Kidney (tissue), 14 donors: Measurements from ENCODE around the gene SELP. TPM values are rescaled to one million over a fixed set of nuclear protein-coding genes. Genes with fewer than 3 reads are reported as not detected.

Experiments
- DNase-seq, 5 donors: peaks; one replicate each; pipeline ENCODE4 v3.0.0-alpha.2; 2013 to 2020
- FAIRE-seq: peaks from 2 replicates; lab custom pipeline; 2012; peaks lifted over from hg19 to GRCh38; lab: Jason Lieb, UNC
- H3K27ac ChIP-seq, 2 donors: one replicate each; pipeline ENCODE4 v1.7.0; 2013; ENCODE audit warnings: low read depth in 2 of 2, low read length in 2 of 2, inconsistent platforms in 1 of 2
- H3K27me3 ChIP-seq: one replicate; pipeline ENCODE4 v1.7.1; 2013; ENCODE audit warnings: low read length, inconsistent platforms; ENCODE audit not compliant: control insufficient read depth, insufficient read depth
- H3K36me3 ChIP-seq, 3 donors: one replicate each; pipeline versions ENCODE4 v1.7.0 to v1.7.1; 2013; ENCODE audit warnings: low read length in 3 of 3, control low read depth in 1 of 3, inconsistent platforms in 1 of 3; ENCODE audit not compliant: insufficient read depth in 3 of 3, control insufficient read depth in 2 of 3
- H3K4me1 ChIP-seq, 3 donors: one replicate each; pipeline versions ENCODE4 v1.7.0 to v1.7.1; 2013; ENCODE audit warnings: low read length in 3 of 3, inconsistent platforms in 1 of 3, low read depth in 1 of 3; ENCODE audit not compliant: control insufficient read depth in 2 of 3, insufficient read depth in 2 of 3
- H3K4me3 ChIP-seq, 3 donors: one replicate each; pipeline versions ENCODE4 v1.7.0 to v1.8.1; 2013; ENCODE audit warnings: low read length in 3 of 3, control low read depth in 1 of 3, inconsistent platforms in 1 of 3
- H3K9ac ChIP-seq, 3 donors: one replicate each; pipeline versions ENCODE4 v1.7.0 to v1.7.1; 2013; ENCODE audit warnings: low read length in 3 of 3, control low read depth in 1 of 3, inconsistent platforms in 1 of 3
- H3K9me3 ChIP-seq, 3 donors: one replicate each; pipeline versions ENCODE4 v1.7.0 to v1.7.1; 2013; ENCODE audit warnings: low read length in 3 of 3, control low read depth in 1 of 3, inconsistent platforms in 1 of 3; ENCODE audit not compliant: control insufficient read depth in 2 of 3, insufficient read depth in 1 of 3
- intact Hi-C: fragments of 100-400 bp; cut with DNase I; formaldehyde crosslinking; loops from one replicate; pipeline ENCODE4 v1.11.1; 2022
- polyA plus RNA-seq: library from polyadenylated mRNA; stranded (reverse); fragments of 350-450 nt; fragmentation: Illumina TruSeq; extraction: RNeasy Lipid Tissue Mini Kit (QIAGEN cat#74804); gene quantifications from one replicate; pipeline ENCODE4 v1.2.3, GENCODE V29; 2014; ENCODE audit warnings: low read depth, low replicate concordance; ENCODE audit not compliant: insufficient read depth
- total RNA-seq: library from RNA; stranded (reverse); fragmentation: NEBNext Ultra II Directional; extraction: Animal tissue kit (Norgen Biotek cat#: 25700); gene quantifications from one replicate; pipeline ENCODE4 v1.2.1, GENCODE V29; 2021
- TF ChIP-seq, protein P1 (sequence below): IDR thresholded peaks from 3 replicates; pipeline ENCODE4 v1.5.1; 2012; ENCODE audit warnings: mild to moderate bottlenecking, moderate library complexity, borderline replicate concordance; ENCODE audit not compliant: insufficient read depth; ENCODE audit errors: extremely low read depth
- donor health status: control.
- donor health status: control.
- donor health status: control.
- donor health status: control.
- donor health status: control.
- donor health status: DM: yes; HTN: yes; CAD: no.
- donor health status: Normal renal cell carcinoma (clear cell type).

The SELP gene
- total and polyA plus RNA-seq, 2 donors from 2014 or later, result 12.5 to 19.4 TPM

DNA sequence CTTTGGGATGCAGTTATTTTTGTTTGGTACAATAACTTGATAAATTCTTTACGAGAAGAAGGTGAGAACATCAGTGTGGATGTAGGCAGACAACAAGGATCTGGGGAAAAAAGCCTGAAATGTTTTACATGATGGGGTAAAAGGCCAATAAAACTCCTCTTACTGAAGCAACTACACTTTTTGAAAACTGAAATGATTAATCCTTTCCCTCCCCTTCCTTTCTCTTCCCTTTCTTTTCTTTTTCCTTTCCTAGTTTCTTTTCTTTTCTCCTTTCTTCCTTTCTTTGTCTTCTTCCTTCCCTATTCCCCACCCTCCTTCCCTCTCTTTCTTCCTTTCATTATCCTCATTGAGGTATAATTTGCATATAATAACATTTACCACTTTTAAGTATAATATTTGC is 68.2 kb downstream of the SELP start:
- FAIRE-seq (no peak), DNase-seq (no peak)
- peaks cover 0 to 4% (median 0%) of the 10 kb centered on the region in 3 donors for H3K9me3 ChIP-seq
- H3K4me1 ChIP-seq, result no peaks in the 10 kb centered on the region
- intact Hi-C loops, result no loop called here
- H3K27ac ChIP-seq, result no peak overlapping the region
- no peaks in the 10 kb centered on the region for H3K36me3 ChIP-seq
- H3K9ac ChIP-seq, result no peak overlapping the region
- TF ChIP-seq, protein P1, sequence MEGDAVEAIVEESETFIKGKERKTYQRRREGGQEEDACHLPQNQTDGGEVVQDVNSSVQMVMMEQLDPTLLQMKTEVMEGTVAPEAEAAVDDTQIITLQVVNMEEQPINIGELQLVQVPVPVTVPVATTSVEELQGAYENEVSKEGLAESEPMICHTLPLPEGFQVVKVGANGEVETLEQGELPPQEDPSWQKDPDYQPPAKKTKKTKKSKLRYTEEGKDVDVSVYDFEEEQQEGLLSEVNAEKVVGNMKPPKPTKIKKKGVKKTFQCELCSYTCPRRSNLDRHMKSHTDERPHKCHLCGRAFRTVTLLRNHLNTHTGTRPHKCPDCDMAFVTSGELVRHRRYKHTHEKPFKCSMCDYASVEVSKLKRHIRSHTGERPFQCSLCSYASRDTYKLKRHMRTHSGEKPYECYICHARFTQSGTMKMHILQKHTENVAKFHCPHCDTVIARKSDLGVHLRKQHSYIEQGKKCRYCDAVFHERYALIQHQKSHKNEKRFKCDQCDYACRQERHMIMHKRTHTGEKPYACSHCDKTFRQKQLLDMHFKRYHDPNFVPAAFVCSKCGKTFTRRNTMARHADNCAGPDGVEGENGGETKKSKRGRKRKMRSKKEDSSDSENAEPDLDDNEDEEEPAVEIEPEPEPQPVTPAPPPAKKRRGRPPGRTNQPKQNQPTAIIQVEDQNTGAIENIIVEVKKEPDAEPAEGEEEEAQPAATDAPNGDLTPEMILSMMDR, result no peak
- no peak overlapping the region for H3K4me3 ChIP-seq
- H3K27me3 ChIP-seq, result no peaks in the 10 kb centered on the region

DNA sequence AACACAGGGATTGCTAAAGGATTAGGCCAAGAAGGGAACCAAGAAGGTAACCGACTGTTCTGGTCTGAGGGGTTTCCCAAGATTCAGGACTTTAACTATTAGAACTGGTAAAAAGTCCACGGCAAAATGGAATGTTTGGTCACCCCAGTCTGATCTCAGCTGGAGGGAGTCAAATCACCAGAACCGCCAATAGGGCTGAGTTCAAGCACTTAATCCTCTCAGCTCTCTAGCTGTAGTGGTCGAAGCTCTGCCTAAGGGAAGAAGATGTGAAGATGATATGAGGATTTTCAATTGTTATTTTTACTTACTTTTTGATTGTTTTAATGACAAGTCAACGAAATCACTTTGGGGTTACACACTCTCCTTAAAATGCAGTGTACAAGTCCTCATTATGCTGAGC is 72.8 kb downstream of the SELP start:
- Histone ChIP-seq H3K4me1 (no peaks in the 10 kb centered on the region), H3K27ac (no peak overlapping the region), H3K27me3 (no peaks in the 10 kb centered on the region), H3K36me3 (no peaks in the 10 kb centered on the region), H3K9me3 (no peaks in the 10 kb centered on the region), H3K9ac (no peak overlapping the region), H3K4me3 (no peak overlapping the region)
- TF ChIP-seq, protein P1, result no peak
- intact Hi-C loops, result no loop called here
- no peak for FAIRE-seq
- DNase-seq, result no peak

GRCh38 chr1:169550294-169550693 is 79.6 kb downstream of the SELP start:
- intact Hi-C loops, result no loop called here
- H3K4me3 ChIP-seq, result no peak overlapping the region
- DNase-seq, result peak in 2 of 5 donors; percentile 63 to 70
- TF ChIP-seq, protein P1, result peak; percentile 49
- no peak overlapping the region for H3K27ac ChIP-seq
- H3K36me3 ChIP-seq, result no peaks in the 10 kb centered on the region
- no peaks in the 10 kb centered on the region for H3K9me3 ChIP-seq
- H3K4me1 ChIP-seq, result no peaks in the 10 kb centered on the region
- FAIRE-seq, result no peak
- H3K27me3 ChIP-seq, result no peaks in the 10 kb centered on the region
- H3K9ac ChIP-seq, result no peak overlapping the region

- intact Hi-C loops, result loop anchor here (10.0 kb wide), 1 partner anchor 83 kb away; no protein-coding TSS in a partner anchor
- Histone ChIP-seq H3K27me3 (no peaks in the 10 kb centered on the region), H3K27ac (no peak overlapping the region), H3K9me3 (no peaks in the 10 kb centered on the region), H3K4me3 (no peak overlapping the region), H3K36me3 (no peaks in the 10 kb centered on the region), H3K4me1 (no peaks in the 10 kb centered on the region), H3K9ac (no peak overlapping the region)
- no peak for FAIRE-seq
- TF ChIP-seq, protein P1, result no peak
- DNase-seq, result no peak
These were observed 81.6 kb downstream of the SELP start for GRCh38 chr1:169548282-169548681.
